H9 (cell line): Measurements from ENCODE around the gene HIPK3. TPM values are rescaled to one million over a fixed set of nuclear protein-coding genes. Genes with fewer than 3 reads are reported as not detected.

ENCODE experiments used
- DNase-seq: peaks from one replicate; pipeline ENCODE4 v3.0.0-alpha.2; 2017
- H2AFZ ChIP-seq: one replicate; pipeline ENCODE4 v1.6.1; 2013; ENCODE audit warnings: mild to moderate bottlenecking, low read length, control low read depth, moderate library complexity
- H2AK5ac ChIP-seq: 2 replicates; pipeline ENCODE4 v1.6.1; 2013; ENCODE audit warnings: low read length, control low read depth, mixed read lengths; ENCODE audit not compliant: insufficient read length
- H2BK120ac ChIP-seq: one replicate; pipeline ENCODE4 v1.6.1; 2013; ENCODE audit warnings: low read depth, mild to moderate bottlenecking, low read length, control low read depth, inconsistent platforms; ENCODE audit not compliant: poor library complexity, severe bottlenecking
- H2BK12ac ChIP-seq: 2 replicates; pipeline ENCODE4 v1.6.1; 2013; ENCODE audit warnings: low read length, control low read depth, mixed read lengths, low read depth; ENCODE audit not compliant: insufficient read length
- H2BK15ac ChIP-seq: 2 replicates; pipeline ENCODE4 v1.6.1; 2013; ENCODE audit warnings: low read depth, low read length, control low read depth
- H2BK20ac ChIP-seq: one replicate; pipeline ENCODE4 v1.6.1; 2013; ENCODE audit warnings: low read depth, mild to moderate bottlenecking, low read length, control low read depth, inconsistent platforms; ENCODE audit not compliant: poor library complexity, severe bottlenecking
- H2BK5ac ChIP-seq: 2 replicates; pipeline ENCODE4 v1.6.1; 2013; ENCODE audit warnings: low read length, control low read depth, mixed read lengths; ENCODE audit not compliant: insufficient read length
- H3K14ac ChIP-seq: 2 replicates; pipeline ENCODE4 v1.6.1; 2013; ENCODE audit warnings: low read length, control low read depth; ENCODE audit not compliant: insufficient read depth
- H3K18ac ChIP-seq: 2 replicates; pipeline ENCODE4 v1.6.1; 2013; ENCODE audit warnings: low read depth, mild to moderate bottlenecking, mixed read lengths, low read length, control low read depth; ENCODE audit not compliant: insufficient read length
- H3K23ac ChIP-seq: 2 replicates; pipeline ENCODE4 v1.6.1; 2013; ENCODE audit warnings: low read length, control low read depth, mixed read lengths, low read depth; ENCODE audit not compliant: insufficient read length
- H3K23me2 ChIP-seq: 2 replicates; pipeline ENCODE4 v1.6.1; 2013; ENCODE audit warnings: low read depth, mild to moderate bottlenecking, mixed read lengths, low read length, control low read depth; ENCODE audit not compliant: insufficient read length, poor library complexity, severe bottlenecking
- H3K27ac ChIP-seq: 2 replicates; pipeline ENCODE4 v1.5.1; 2013; ENCODE audit warnings: low read length, control low read depth, mixed read lengths, low read depth; ENCODE audit not compliant: insufficient read length
- H3K27me3 ChIP-seq: 2 replicates; pipeline ENCODE4 v1.6.1; 2013; ENCODE audit warnings: low read length, control low read depth, inconsistent platforms; ENCODE audit not compliant: insufficient read depth
- H3K4ac ChIP-seq: 2 replicates; pipeline ENCODE4 v1.6.1; 2013; ENCODE audit warnings: low read depth, mild to moderate bottlenecking, control low read depth, inconsistent platforms, low read length, moderate library complexity
- H3K4me1 ChIP-seq: 2 replicates; pipeline ENCODE4 v1.6.1; 2013; ENCODE audit warnings: low read length, control low read depth, inconsistent platforms; ENCODE audit not compliant: insufficient read depth
- H3K4me2 ChIP-seq: 2 replicates; pipeline ENCODE4 v1.6.1; 2013; ENCODE audit warnings: low read length, control low read depth, mixed read lengths; ENCODE audit not compliant: insufficient read length, insufficient read depth
- H3K56ac ChIP-seq: 2 replicates; pipeline ENCODE4 v1.6.1; 2013; ENCODE audit warnings: low read depth, mild to moderate bottlenecking, mixed read lengths, low read length, control low read depth; ENCODE audit not compliant: insufficient read length
- H3K79me1 ChIP-seq: 2 replicates; pipeline ENCODE4 v1.6.1; 2013; ENCODE audit warnings: low read depth, mild to moderate bottlenecking, moderate library complexity, low read length, control low read depth, inconsistent platforms; ENCODE audit not compliant: insufficient read depth, poor library complexity, severe bottlenecking
- H3K79me2 ChIP-seq: 2 replicates; pipeline ENCODE4 v1.6.1; 2013; ENCODE audit warnings: low read length, control low read depth, inconsistent platforms; ENCODE audit not compliant: insufficient read depth
- H3K9ac ChIP-seq: 2 replicates; pipeline ENCODE4 v1.6.1; 2013; ENCODE audit warnings: low read length, control low read depth, mixed read lengths; ENCODE audit not compliant: insufficient read length; ENCODE audit errors: extremely low read depth
- H3K9me3 ChIP-seq: one replicate; pipeline ENCODE4 v1.6.1; 2013; ENCODE audit warnings: low read depth, low read length, inconsistent platforms; ENCODE audit not compliant: control insufficient read depth
- H3T11ph ChIP-seq: one replicate; pipeline ENCODE4 v1.6.1; 2013; ENCODE audit warnings: mild to moderate bottlenecking, low read length, control low read depth, inconsistent platforms
- H4K20me1 ChIP-seq: one replicate; pipeline ENCODE4 v1.6.1; 2013; ENCODE audit not compliant: control insufficient read depth, insufficient read length, insufficient read depth
- H4K5ac ChIP-seq: 2 replicates; pipeline ENCODE4 v1.6.1; 2013; ENCODE audit warnings: low read depth, mild to moderate bottlenecking, mixed read lengths, low read length, control low read depth; ENCODE audit not compliant: insufficient read length
- H4K8ac ChIP-seq: replicated peaks from 2 replicates; pipeline ENCODE4 v1.6.1; 2013; ENCODE audit warnings: low read length, control low read depth, mixed read lengths, low read depth; ENCODE audit not compliant: insufficient read length
- H4K91ac ChIP-seq: 2 replicates; pipeline ENCODE4 v1.6.1; 2013; ENCODE audit warnings: low read depth, mild to moderate bottlenecking, moderate library complexity, mixed read lengths, low read length, control low read depth; ENCODE audit not compliant: insufficient read length
- H3K27ac Mint-ChIP-seq, 3 experiments: 2 replicates in 2 of 3; 3 replicates in 1 of 3; pipeline ENCODE4 v1.8.0; 2020 to 2021; ENCODE audit warnings: mixed read lengths in 3 of 3, mild to moderate bottlenecking in 1 of 3, moderate library complexity in 1 of 3
- H3K27me3 Mint-ChIP-seq: 2 replicates; pipeline ENCODE4 v1.8.0; 2021; ENCODE audit warnings: low read depth, mild to moderate bottlenecking, moderate library complexity, mixed read lengths
- H3K36me3 Mint-ChIP-seq, 3 experiments: 2 replicates in 2 of 3; 3 replicates in 1 of 3; pipeline ENCODE4 v1.8.0; 2020 to 2021; ENCODE audit warnings: low read depth in 3 of 3, mixed read lengths in 3 of 3; ENCODE audit not compliant: insufficient read depth in 1 of 3
- H3K4me1 Mint-ChIP-seq, 2 experiments: 2 replicates each; pipeline ENCODE4 v1.8.0; 2020; ENCODE audit warnings: mixed read lengths in 2 of 2
- H3K4me3 Mint-ChIP-seq, 2 experiments: 2 replicates in 1 of 2; 3 replicates in 1 of 2; pipeline ENCODE4 v1.8.0; 2020 to 2021; ENCODE audit warnings: mild to moderate bottlenecking in 2 of 2, mixed read lengths in 2 of 2, moderate library complexity in 1 of 2
- H3K9me3 Mint-ChIP-seq, 2 experiments: 2 replicates in 1 of 2; 3 replicates in 1 of 2; pipeline ENCODE4 v1.8.0; 2020; ENCODE audit warnings: mild to moderate bottlenecking in 2 of 2, mixed read lengths in 2 of 2, moderate library complexity in 1 of 2
- WGBS: extraction: QIAGEN DNeasy Blood & Tissue Kit; methylation state at CpG from one replicate; pipeline ENCODE4 v1.1.7; 2013; ENCODE audit warnings: missing lambda C conversion rate, low lambda C conversion rate, mixed read lengths; ENCODE audit not compliant: insufficient read length; ENCODE audit errors: extremely low coverage; 5-methylcytosine and 5-hydroxymethylcytosine counted together
- total RNA-seq: library from RNA; stranded (reverse); gene quantifications from 2 replicates; pipeline ENCODE4 v1.2.1, GENCODE V29; 2021
- TF ChIP-seq, protein P1 (sequence below): fragments of 200-600 bp; sonication (generic); conservative IDR thresholded peaks from 3 replicates; pipeline ENCODE4 v1.8.0; 2021; ENCODE audit warnings: antibody characterized with exemption, mild to moderate bottlenecking

HIPK3 gene
- total RNA-seq, 1 experiment from 2014 or later, result 23.4 TPM

DNA sequence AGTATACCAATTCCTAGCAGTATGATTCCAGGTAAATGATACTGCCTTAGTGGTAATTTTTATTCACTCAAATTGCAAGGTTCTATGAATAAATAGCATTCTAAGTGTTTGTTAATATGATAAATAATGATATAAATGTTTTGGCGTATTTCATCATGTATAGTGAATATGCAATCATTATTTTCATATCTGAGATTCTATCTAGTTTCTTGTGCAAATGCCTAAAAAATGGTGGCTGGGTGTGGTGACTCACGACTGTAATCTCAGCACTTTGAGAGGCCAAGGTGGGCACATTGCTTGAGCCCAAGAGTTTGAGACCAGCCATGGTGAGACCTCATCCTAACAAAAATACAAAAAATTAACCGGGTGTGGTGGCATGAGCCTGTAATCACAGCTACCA lies 13.9 kb downstream of the HIPK3 start:
- Histone ChIP-seq H3K18ac (no peak overlapping the region), H3K27me3 (no peaks in the 10 kb centered on the region), H3K23me2 (no peaks in the 10 kb centered on the region), H3K23ac (no peak overlapping the region), H2BK12ac (no peak overlapping the region), H3K9me3 (no peaks in the 10 kb centered on the region), H4K91ac (no peak overlapping the region), H3K14ac (no peak overlapping the region), H2BK20ac (no peak overlapping the region), H3K79me2 (peaks cover 5% of the 10 kb centered on the region; the same call in 1 of the 2 replicates), H2BK15ac (no peak overlapping the region), H4K5ac (no peak overlapping the region), H4K8ac (no peak overlapping the region), H3K4ac (no peak overlapping the region), H3K27ac (no peak overlapping the region), H3K4me1 (no peaks in the 10 kb centered on the region), H2AK5ac (no peak overlapping the region), H3K4me2 (no peak overlapping the region), H3K56ac (no peak overlapping the region), H3K9ac (no peak overlapping the region), H2BK120ac (no peak overlapping the region), H2AFZ (no peak overlapping the region), H2BK5ac (no peak overlapping the region), H4K20me1 (no peaks in the 10 kb centered on the region), H3K79me1 (peaks cover 6% of the 10 kb centered on the region), H3T11ph (no peak overlapping the region)
- Mint-ChIP-seq H3K36me3 (no peaks in the 10 kb centered on the region; a peak in 1 of 7 replicates), H3K27ac (no peak overlapping the region), H3K4me1 (peaks cover 7% of the 10 kb centered on the region in 2 experiments; a peak in 3 of 4 replicates), H3K9me3 (no peaks in the 10 kb centered on the region), H3K27me3 (no peaks in the 10 kb centered on the region), H3K4me3 (no peak overlapping the region)
- DNase-seq, result no peak
- TF ChIP-seq, protein P1, sequence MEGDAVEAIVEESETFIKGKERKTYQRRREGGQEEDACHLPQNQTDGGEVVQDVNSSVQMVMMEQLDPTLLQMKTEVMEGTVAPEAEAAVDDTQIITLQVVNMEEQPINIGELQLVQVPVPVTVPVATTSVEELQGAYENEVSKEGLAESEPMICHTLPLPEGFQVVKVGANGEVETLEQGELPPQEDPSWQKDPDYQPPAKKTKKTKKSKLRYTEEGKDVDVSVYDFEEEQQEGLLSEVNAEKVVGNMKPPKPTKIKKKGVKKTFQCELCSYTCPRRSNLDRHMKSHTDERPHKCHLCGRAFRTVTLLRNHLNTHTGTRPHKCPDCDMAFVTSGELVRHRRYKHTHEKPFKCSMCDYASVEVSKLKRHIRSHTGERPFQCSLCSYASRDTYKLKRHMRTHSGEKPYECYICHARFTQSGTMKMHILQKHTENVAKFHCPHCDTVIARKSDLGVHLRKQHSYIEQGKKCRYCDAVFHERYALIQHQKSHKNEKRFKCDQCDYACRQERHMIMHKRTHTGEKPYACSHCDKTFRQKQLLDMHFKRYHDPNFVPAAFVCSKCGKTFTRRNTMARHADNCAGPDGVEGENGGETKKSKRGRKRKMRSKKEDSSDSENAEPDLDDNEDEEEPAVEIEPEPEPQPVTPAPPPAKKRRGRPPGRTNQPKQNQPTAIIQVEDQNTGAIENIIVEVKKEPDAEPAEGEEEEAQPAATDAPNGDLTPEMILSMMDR, result no peak
- no CpG with 5 or more reads among the region's 3 CpGs for WGBS
